KG1 (cell line): ENCODE results near the gene PAX7.
"Not testable (repeated sequence)": the region's sequence is repeated elsewhere in the genome, so short reads cannot be mapped to it uniquely, and the experiment has no call there.

Experiments
- DNase-seq: peaks from one replicate; lab custom pipeline; 2025; lab: John Stamatoyannopoulos, UW

The PAX7 gene

GRCh38 chr1:18760156-18760555 lies 129.5 kb downstream of the PAX7 start:
- DNase-seq: no peak

- no peak for DNase-seq
Measured at GRCh38 chr1:18761948-18762840, 131.5 kb downstream of the PAX7 start.

GRCh38 chr1:18764362-18764761 lies 133.7 kb downstream of the PAX7 start:
- no peak for DNase-seq

- no peak for DNase-seq
Measured at GRCh38 chr1:18765725-18766124, 135.1 kb downstream of the PAX7 start.

GRCh38 chr1:18766328-18766727 lies 135.7 kb downstream of the PAX7 start:
- no peak for DNase-seq

GRCh38 chr1:18767576-18767975 lies 136.9 kb downstream of the PAX7 start:
- not testable (repeated sequence) for DNase-seq

- no peak for DNase-seq
Measured at GRCh38 chr1:18768086-18768485, 137.4 kb downstream of the PAX7 start.

- no peak for DNase-seq
Measured at GRCh38 chr1:18769140-18769539, 138.5 kb downstream of the PAX7 start.

- no peak for DNase-seq
Measured at GRCh38 chr1:18770799-18771198, 140.2 kb downstream of the PAX7 start.

- no peak for DNase-seq
Measured at GRCh38 chr1:18773753-18774152, 143.1 kb downstream of the PAX7 start.

GRCh38 chr1:18775341-18775740 lies 144.7 kb downstream of the PAX7 start:
- DNase-seq: no peak

- no peak for DNase-seq
Measured at GRCh38 chr1:18776777-18777176, 146.1 kb downstream of the PAX7 start.

- no peak for DNase-seq
Measured at GRCh38 chr1:18778437-18778836, 147.8 kb downstream of the PAX7 start.

GRCh38 chr1:18781031-18781430 lies 150.4 kb downstream of the PAX7 start:
- no peak for DNase-seq

GRCh38 chr1:18783705-18784481 lies 153.2 kb downstream of the PAX7 start:
- DNase-seq: no peak

GRCh38 chr1:18784482-18784831 lies 153.8 kb downstream of the PAX7 start:
- DNase-seq: no peak

- DNase-seq: no peak
Measured at GRCh38 chr1:18786149-18786548, 155.5 kb downstream of the PAX7 start.

- DNase-seq: no peak
Measured at GRCh38 chr1:18787825-18788385, 157.3 kb downstream of the PAX7 start.

- DNase-seq: no peak
Measured at GRCh38 chr1:18789246-18789645, 158.6 kb downstream of the PAX7 start.

GRCh38 chr1:18792747-18793146 lies 162.1 kb downstream of the PAX7 start:
- DNase-seq: no peak

- no peak for DNase-seq
Measured at GRCh38 chr1:18793164-18793563, 162.5 kb downstream of the PAX7 start.

- no peak for DNase-seq
Measured at GRCh38 chr1:18794051-18794450, 163.4 kb downstream of the PAX7 start.

- no peak for DNase-seq
Measured at GRCh38 chr1:18794561-18794960, 163.9 kb downstream of the PAX7 start.
